ENCODE measurements around the gene THSD7B. TPM values are rescaled to one million over a fixed set of nuclear protein-coding genes. Genes with fewer than 3 reads are reported as not detected.

THSD7B gene
- polyA plus RNA-seq, 4 donors, result 0.07 to 0.90 TPM; not detected in 2

- DNase-seq (peak in 1 of 2 donors; percentile 4), FAIRE-seq (no peak)
- WGBS, 3 donors, result 50 to 77% (median 65%) methylated on average over 2 of the region's 2 CpGs
- no peak overlapping the region for H3K27ac ChIP-seq (ENCODE audit: low read depth in 1 of 3, low read length in 2 of 3)
- H3K36me3 ChIP-seq (ENCODE audit: control insufficient read depth in 3 of 3, insufficient read depth in 2 of 3, low read depth in 1 of 3, low read length in 3 of 3), result no peaks in the 10 kb centered on the region
- H3K4me3 ChIP-seq (ENCODE audit: low read depth in 1 of 3, low read length in 3 of 3), result no peak overlapping the region
- no peaks in the 10 kb centered on the region for H3K4me1 ChIP-seq (ENCODE audit: control insufficient read depth in 3 of 3, insufficient read depth in 2 of 3, low read depth in 1 of 3, low read length in 2 of 3)
- no peaks in the 10 kb centered on the region for H3K27me3 ChIP-seq (ENCODE audit: control insufficient read depth in 3 of 3, insufficient read depth in 3 of 3, low read length in 3 of 3)
- H3K9me3 ChIP-seq (ENCODE audit: control insufficient read depth in 2 of 2, insufficient read depth in 1 of 2, low read depth in 1 of 2, low read length in 1 of 2), result peaks cover 0 to 5% of the 10 kb centered on the region in 2 donors
Observed at GRCh38 chr2:136894007-136894634, 128.8 kb downstream of the THSD7B start.

- H3K27ac ChIP-seq (ENCODE audit: low read depth in 1 of 3, low read length in 2 of 3), result no peak overlapping the region
- no peaks in the 10 kb centered on the region for H3K27me3 ChIP-seq (ENCODE audit: control insufficient read depth in 3 of 3, insufficient read depth in 3 of 3, low read length in 3 of 3)
- 36 to 51% (median 48%) methylated on average over 4 of the region's 4 CpGs for WGBS, 3 donors
- DNase-seq (no peak), FAIRE-seq (no peak)
- H3K36me3 ChIP-seq (ENCODE audit: control insufficient read depth in 3 of 3, insufficient read depth in 2 of 3, low read depth in 1 of 3, low read length in 3 of 3), result no peaks in the 10 kb centered on the region
- peaks cover 0 to 5% of the 10 kb centered on the region in 2 donors for H3K9me3 ChIP-seq (ENCODE audit: control insufficient read depth in 2 of 2, insufficient read depth in 1 of 2, low read depth in 1 of 2, low read length in 1 of 2)
- H3K4me3 ChIP-seq (ENCODE audit: low read depth in 1 of 3, low read length in 3 of 3), result no peak overlapping the region
- H3K4me1 ChIP-seq (ENCODE audit: control insufficient read depth in 3 of 3, insufficient read depth in 2 of 3, low read depth in 1 of 3, low read length in 2 of 3), result peaks cover 0 to 9% (median 0%) of the 10 kb centered on the region in 3 donors
Observed at GRCh38 chr2:136901732-136902131, 136.4 kb downstream of the THSD7B start.

GRCh38 chr2:136905779-136906178, 140.4 kb downstream of the THSD7B start:
- no peaks in the 10 kb centered on the region for H3K27me3 ChIP-seq (ENCODE audit: control insufficient read depth in 3 of 3, insufficient read depth in 3 of 3, low read length in 3 of 3)
- no peak for FAIRE-seq
- no peaks in the 10 kb centered on the region for H3K9me3 ChIP-seq (ENCODE audit: control insufficient read depth in 2 of 2, insufficient read depth in 1 of 2, low read depth in 1 of 2, low read length in 1 of 2)
- 34 to 70% (median 67%) methylated on average over 2 of the region's 2 CpGs for WGBS, 3 donors
- peaks cover 0 to 9% (median 0%) of the 10 kb centered on the region in 3 donors for H3K4me1 ChIP-seq (ENCODE audit: control insufficient read depth in 3 of 3, insufficient read depth in 2 of 3, low read depth in 1 of 3, low read length in 2 of 3)
- H3K36me3 ChIP-seq (ENCODE audit: control insufficient read depth in 3 of 3, insufficient read depth in 2 of 3, low read depth in 1 of 3, low read length in 3 of 3), result no peaks in the 10 kb centered on the region
- no peak for DNase-seq
- no peak overlapping the region for H3K27ac ChIP-seq (ENCODE audit: low read depth in 1 of 3, low read length in 2 of 3)
- no peak overlapping the region for H3K4me3 ChIP-seq (ENCODE audit: low read depth in 1 of 3, low read length in 3 of 3)

- DNase-seq (peak in 1 of 2 donors; percentile 39), FAIRE-seq (no peak)
- H3K27ac ChIP-seq (ENCODE audit: low read depth in 1 of 3, low read length in 2 of 3), result peak overlapping the region in 1 of 3 donors; percentile 13
- 4 to 30% (median 6%) methylated on average over 1 of the region's 1 CpG for WGBS, 3 donors
- no peaks in the 10 kb centered on the region for H3K27me3 ChIP-seq (ENCODE audit: control insufficient read depth in 3 of 3, insufficient read depth in 3 of 3, low read length in 3 of 3)
- H3K4me1 ChIP-seq (ENCODE audit: control insufficient read depth in 3 of 3, insufficient read depth in 2 of 3, low read depth in 1 of 3, low read length in 2 of 3), result no peaks in the 10 kb centered on the region
- H3K4me3 ChIP-seq (ENCODE audit: low read depth in 1 of 3, low read length in 3 of 3), result no peak overlapping the region
- no peaks in the 10 kb centered on the region for H3K36me3 ChIP-seq (ENCODE audit: control insufficient read depth in 3 of 3, insufficient read depth in 2 of 3, low read depth in 1 of 3, low read length in 3 of 3)
- peaks cover 0 to 3% of the 10 kb centered on the region in 2 donors for H3K9me3 ChIP-seq (ENCODE audit: control insufficient read depth in 2 of 2, insufficient read depth in 1 of 2, low read depth in 1 of 2, low read length in 1 of 2)
Observed at GRCh38 chr2:136909777-136910176, 144.4 kb downstream of the THSD7B start.

GRCh38 chr2:136916131-136916530, 150.8 kb downstream of the THSD7B start:
- H3K27me3 ChIP-seq (ENCODE audit: control insufficient read depth in 3 of 3, insufficient read depth in 3 of 3, low read length in 3 of 3), result no peaks in the 10 kb centered on the region
- 65 to 80% (median 76%) methylated on average over 2 of the region's 2 CpGs for WGBS, 3 donors
- H3K27ac ChIP-seq (ENCODE audit: low read depth in 1 of 3, low read length in 2 of 3), result no peak overlapping the region
- H3K4me1 ChIP-seq (ENCODE audit: control insufficient read depth in 3 of 3, insufficient read depth in 2 of 3, low read depth in 1 of 3, low read length in 2 of 3), result no peaks in the 10 kb centered on the region
- FAIRE-seq, result no peak
- no peaks in the 10 kb centered on the region for H3K36me3 ChIP-seq (ENCODE audit: control insufficient read depth in 3 of 3, insufficient read depth in 2 of 3, low read depth in 1 of 3, low read length in 3 of 3)
- peaks cover 0 to 13% of the 10 kb centered on the region in 2 donors for H3K9me3 ChIP-seq (ENCODE audit: control insufficient read depth in 2 of 2, insufficient read depth in 1 of 2, low read depth in 1 of 2, low read length in 1 of 2)
- no peak for DNase-seq
- H3K4me3 ChIP-seq (ENCODE audit: low read depth in 1 of 3, low read length in 3 of 3), result no peak overlapping the region

GRCh38 chr2:136917411-136917881, 152.1 kb downstream of the THSD7B start:
- no peak overlapping the region for H3K4me3 ChIP-seq (ENCODE audit: low read depth in 1 of 3, low read length in 3 of 3)
- 66 to 81% (median 71%) methylated on average over 5 of the region's 5 CpGs for WGBS, 3 donors
- FAIRE-seq, result no peak
- no peaks in the 10 kb centered on the region for H3K27me3 ChIP-seq (ENCODE audit: control insufficient read depth in 3 of 3, insufficient read depth in 3 of 3, low read length in 3 of 3)
- no peaks in the 10 kb centered on the region for H3K4me1 ChIP-seq (ENCODE audit: control insufficient read depth in 3 of 3, insufficient read depth in 2 of 3, low read depth in 1 of 3, low read length in 2 of 3)
- DNase-seq, result no peak
- peaks cover 0 to 13% of the 10 kb centered on the region in 2 donors for H3K9me3 ChIP-seq (ENCODE audit: control insufficient read depth in 2 of 2, insufficient read depth in 1 of 2, low read depth in 1 of 2, low read length in 1 of 2)
- no peaks in the 10 kb centered on the region for H3K36me3 ChIP-seq (ENCODE audit: control insufficient read depth in 3 of 3, insufficient read depth in 2 of 3, low read depth in 1 of 3, low read length in 3 of 3)
- no peak overlapping the region for H3K27ac ChIP-seq (ENCODE audit: low read depth in 1 of 3, low read length in 2 of 3)

GRCh38 chr2:136919682-136920081, 154.3 kb downstream of the THSD7B start:
- no peaks in the 10 kb centered on the region for H3K27me3 ChIP-seq (ENCODE audit: control insufficient read depth in 3 of 3, insufficient read depth in 3 of 3, low read length in 3 of 3)
- peaks cover 0 to 9% of the 10 kb centered on the region in 2 donors for H3K9me3 ChIP-seq (ENCODE audit: control insufficient read depth in 2 of 2, insufficient read depth in 1 of 2, low read depth in 1 of 2, low read length in 1 of 2)
- no peaks in the 10 kb centered on the region for H3K36me3 ChIP-seq (ENCODE audit: control insufficient read depth in 3 of 3, insufficient read depth in 2 of 3, low read depth in 1 of 3, low read length in 3 of 3)
- FAIRE-seq (no peak), DNase-seq (no peak)
- no peak overlapping the region for H3K27ac ChIP-seq (ENCODE audit: low read depth in 1 of 3, low read length in 2 of 3)
- no peak overlapping the region for H3K4me3 ChIP-seq (ENCODE audit: low read depth in 1 of 3, low read length in 3 of 3)
- WGBS, 3 donors, result 95 to 100% (median 97%) methylated on average over 4 of the region's 4 CpGs
- H3K4me1 ChIP-seq (ENCODE audit: control insufficient read depth in 3 of 3, insufficient read depth in 2 of 3, low read depth in 1 of 3, low read length in 2 of 3), result no peaks in the 10 kb centered on the region

GRCh38 chr2:136920652-136921333, 155.4 kb downstream of the THSD7B start:
- Histone ChIP-seq H3K36me3 (ENCODE audit: control insufficient read depth in 3 of 3, insufficient read depth in 2 of 3, low read depth in 1 of 3, low read length in 3 of 3) (no peaks in the 10 kb centered on the region), H3K9me3 (ENCODE audit: control insufficient read depth in 2 of 2, insufficient read depth in 1 of 2, low read depth in 1 of 2, low read length in 1 of 2) (peaks cover 0 to 9% of the 10 kb centered on the region in 2 donors), H3K4me3 (ENCODE audit: low read depth in 1 of 3, low read length in 3 of 3) (no peak overlapping the region), H3K27me3 (ENCODE audit: control insufficient read depth in 3 of 3, insufficient read depth in 3 of 3, low read length in 3 of 3) (no peaks in the 10 kb centered on the region), H3K27ac (ENCODE audit: low read depth in 1 of 3, low read length in 2 of 3) (no peak overlapping the region), H3K4me1 (ENCODE audit: control insufficient read depth in 3 of 3, insufficient read depth in 2 of 3, low read depth in 1 of 3, low read length in 2 of 3) (no peaks in the 10 kb centered on the region)
- DNase-seq, result no peak
- no peak for FAIRE-seq
- 78 to 87% (median 86%) methylated on average over 9 of the region's 9 CpGs for WGBS, 3 donors
